ENCODE data around the gene NWD2. TPM values are rescaled to one million over a fixed set of nuclear protein-coding genes. Genes with fewer than 3 reads are reported as not detected.
A peak's percentile ranks its signal among the peaks of the same experiment; 100 is the strongest.

The NWD2 gene
- total RNA-seq, 8 experiments from 2014 or later: 0.13 to 9.3 (median 2.0) TPM

GRCh38 chr4:37415845-37416369 is 171.4 kb downstream of the NWD2 start:
- no peak for ATAC-seq (replicated peaks in 6 of 8)

GRCh38 chr4:37421614-37422013 is 177.1 kb downstream of the NWD2 start:
- ATAC-seq (replicated peaks in 6 of 8): no peak
- H3K4me3 ChIP-seq: no peak overlapping the region
- in situ Hi-C loops (cut with MboI; ENCODE audit: low pct_unique_long_range_greater_than_20kb in 2 of 9, low sequenced_read_pairs in 9 of 9, unreplicated experiment in 9 of 9): no loop called here
- H3K27ac ChIP-seq: no peak overlapping the region
- peaks cover 0 to 4% of the 10 kb centered on the region in 2 donors for H3K4me1 ChIP-seq (replicated peaks in 1 of 2)
- WGBS, 10 experiments: 28 to 100% (median 84%) methylated on average over 1 to 4 of the region's 4 CpGs

More at GRCh38 chr4:37415845-37416369, 171.4 kb downstream of the NWD2 start:
- H3K27ac ChIP-seq: no peak overlapping the region
- in situ Hi-C loops (cut with MboI; ENCODE audit: low pct_unique_long_range_greater_than_20kb in 2 of 9, low sequenced_read_pairs in 9 of 9, unreplicated experiment in 9 of 9): no loop called here
- H3K4me1 ChIP-seq (replicated peaks in 1 of 2): no peaks in the 10 kb centered on the region
- WGBS, 10 experiments: 40 to 100% (median 88%) methylated on average over 1 to 5 of the region's 5 CpGs; no CpG with 5 or more reads in 1 of the 10 experiments
- no peak overlapping the region for H3K4me3 ChIP-seq

GRCh38 chr4:37422102-37422501 is 177.6 kb downstream of the NWD2 start:
- Histone ChIP-seq H3K4me1 (replicated peaks in 1 of 2) (peaks cover 0 to 4% of the 10 kb centered on the region in 2 donors), H3K4me3 (no peak overlapping the region), H3K27ac (no peak overlapping the region)
- WGBS, 10 experiments: 21 to 94% (median 60%) methylated on average over 1 to 2 of the region's 2 CpGs; no CpG with 5 or more reads in 4 of the 10 experiments
- in situ Hi-C loops (cut with MboI; ENCODE audit: low pct_unique_long_range_greater_than_20kb in 2 of 9, low sequenced_read_pairs in 9 of 9, unreplicated experiment in 9 of 9): no loop called here
- ATAC-seq (replicated peaks in 6 of 8): no peak

- Histone ChIP-seq H3K4me3 (no peak overlapping the region), H3K27ac (no peak overlapping the region), H3K4me1 (replicated peaks in 1 of 2) (peaks cover 0 to 4% of the 10 kb centered on the region in 2 donors)
- 0 to 100% (median 72%) methylated on average over 1 to 2 of the region's 2 CpGs; no CpG with 5 or more reads in 2 of the 10 experiments for WGBS, 10 experiments
- in situ Hi-C loops (cut with MboI; ENCODE audit: low pct_unique_long_range_greater_than_20kb in 2 of 9, low sequenced_read_pairs in 9 of 9, unreplicated experiment in 9 of 9): no loop called here
- no peak for ATAC-seq (replicated peaks in 6 of 8)
These were observed 178.1 kb downstream of the NWD2 start for GRCh38 chr4:37422638-37423037.

GRCh38 chr4:37423310-37423709 is 178.8 kb downstream of the NWD2 start:
- peaks cover 0 to 4% of the 10 kb centered on the region in 2 donors for H3K4me1 ChIP-seq (replicated peaks in 1 of 2)
- no peak for ATAC-seq (replicated peaks in 6 of 8)
- in situ Hi-C loops (cut with MboI; ENCODE audit: low pct_unique_long_range_greater_than_20kb in 2 of 9, low sequenced_read_pairs in 9 of 9, unreplicated experiment in 9 of 9): no loop called here
- H3K4me3 ChIP-seq: no peak overlapping the region
- 0 to 87% (median 59%) methylated on average over 1 to 5 of the region's 5 CpGs; no CpG with 5 or more reads in 2 of the 10 experiments for WGBS, 10 experiments
- H3K27ac ChIP-seq: no peak overlapping the region

- no peak for ATAC-seq (replicated peaks in 6 of 8)
- in situ Hi-C loops (cut with MboI; ENCODE audit: low pct_unique_long_range_greater_than_20kb in 2 of 9, low sequenced_read_pairs in 9 of 9, unreplicated experiment in 9 of 9): no loop called here
These were observed 180.2 kb downstream of the NWD2 start for GRCh38 chr4:37424753-37425152.

GRCh38 chr4:37425857-37426256 is 181.3 kb downstream of the NWD2 start:
- WGBS, 10 experiments: 0 to 73% (median 31%) methylated on average over 1 to 2 of the region's 2 CpGs; no CpG with 5 or more reads in 2 of the 10 experiments
- H3K4me3 ChIP-seq: no peak overlapping the region
- ATAC-seq (replicated peaks in 6 of 8): no peak
- in situ Hi-C loops (cut with MboI; ENCODE audit: low pct_unique_long_range_greater_than_20kb in 2 of 9, low sequenced_read_pairs in 9 of 9, unreplicated experiment in 9 of 9): no loop called here
- H3K4me1 ChIP-seq (replicated peaks in 1 of 2): peaks cover 0 to 4% of the 10 kb centered on the region in 2 donors
- H3K27ac ChIP-seq: no peak overlapping the region

More at GRCh38 chr4:37424753-37425152, 180.2 kb downstream of the NWD2 start:
- Histone ChIP-seq H3K4me3 (no peak overlapping the region), H3K4me1 (replicated peaks in 1 of 2) (peaks cover 0 to 4% of the 10 kb centered on the region in 2 donors), H3K27ac (no peak overlapping the region)

GRCh38 chr4:37427193-37427592 is 182.7 kb downstream of the NWD2 start:
- in situ Hi-C loops (cut with MboI; ENCODE audit: low pct_unique_long_range_greater_than_20kb in 2 of 9, low sequenced_read_pairs in 9 of 9, unreplicated experiment in 9 of 9): no loop called here
- Histone ChIP-seq H3K4me1 (replicated peaks in 1 of 2) (peaks cover 0 to 4% of the 10 kb centered on the region in 2 donors), H3K27ac (no peak overlapping the region), H3K4me3 (no peak overlapping the region)
- 8 to 100% (median 92%) methylated on average over 2 of the region's 2 CpGs; no CpG with 5 or more reads in 3 of the 10 experiments for WGBS, 10 experiments
- no peak for ATAC-seq (replicated peaks in 6 of 8)

- in situ Hi-C loops (cut with MboI; ENCODE audit: low pct_unique_long_range_greater_than_20kb in 2 of 9, low sequenced_read_pairs in 9 of 9, unreplicated experiment in 9 of 9): no loop called here
These were observed 185.4 kb downstream of the NWD2 start for GRCh38 chr4:37429906-37430305.

GRCh38 chr4:37430718-37431416 is 186.3 kb downstream of the NWD2 start:
- H3K4me3 ChIP-seq: no peak overlapping the region
- no peak overlapping the region for H3K27ac ChIP-seq
- 14 to 96% (median 68%) methylated on average over 1 to 3 of the region's 3 CpGs; no CpG with 5 or more reads in 2 of the 10 experiments for whole genome bisulfite sequencing, 10 experiments
- H3K4me1 ChIP-seq (replicated peaks in 1 of 2): no peaks in the 10 kb centered on the region
- in situ Hi-C loops (cut with MboI; ENCODE audit: low pct_unique_long_range_greater_than_20kb in 2 of 9, low sequenced_read_pairs in 9 of 9, unreplicated experiment in 9 of 9): no loop called here
- peak in 1 of 8 experiments; percentile 41 for ATAC-seq (replicated peaks in 6 of 8)

More at GRCh38 chr4:37429906-37430305, 185.4 kb downstream of the NWD2 start:
- Histone ChIP-seq H3K4me1 (replicated peaks in 1 of 2) (peaks cover 0 to 4% of the 10 kb centered on the region in 2 donors), H3K27ac (no peak overlapping the region), H3K4me3 (no peak overlapping the region)
- ATAC-seq (replicated peaks in 6 of 8): no peak

GRCh38 chr4:37431417-37431743 is 186.8 kb downstream of the NWD2 start:
- Histone ChIP-seq H3K4me3 (no peak overlapping the region), H3K4me1 (replicated peaks in 1 of 2) (no peaks in the 10 kb centered on the region), H3K27ac (no peak overlapping the region)
- peak in 1 of 8 experiments; percentile 78 for ATAC-seq (replicated peaks in 6 of 8)
- WGBS, 10 experiments: 0 to 22% (median 0%) methylated on average over 1 of the region's 1 CpG; no CpG with 5 or more reads in 3 of the 10 experiments
- in situ Hi-C loops (cut with MboI; ENCODE audit: low pct_unique_long_range_greater_than_20kb in 2 of 9, low sequenced_read_pairs in 9 of 9, unreplicated experiment in 9 of 9): no loop called here

- ATAC-seq (replicated peaks in 6 of 8): peak in 1 of 8 experiments; percentile 12
- H3K4me3 ChIP-seq: no peak overlapping the region
- H3K27ac ChIP-seq: no peak overlapping the region
- H3K4me1 ChIP-seq (replicated peaks in 1 of 2): no peaks in the 10 kb centered on the region
- in situ Hi-C loops (cut with MboI; ENCODE audit: low pct_unique_long_range_greater_than_20kb in 2 of 9, low sequenced_read_pairs in 9 of 9, unreplicated experiment in 9 of 9): no loop called here
- 5 to 96% (median 66%) methylated on average over 3 of the region's 3 CpGs; no CpG with 5 or more reads in 1 of the 10 experiments for WGBS, 10 experiments
These were observed 189.9 kb downstream of the NWD2 start for GRCh38 chr4:37434469-37434868.

- no peak overlapping the region for H3K4me3 ChIP-seq
- no peak for ATAC-seq (replicated peaks in 6 of 8)
- no peak overlapping the region for H3K27ac ChIP-seq
- WGBS, 10 experiments: 14 to 100% (median 91%) methylated on average over 1 of the region's 1 CpG; no CpG with 5 or more reads in 3 of the 10 experiments
- H3K4me1 ChIP-seq (replicated peaks in 1 of 2): no peaks in the 10 kb centered on the region
- in situ Hi-C loops (cut with MboI; ENCODE audit: low pct_unique_long_range_greater_than_20kb in 2 of 9, low sequenced_read_pairs in 9 of 9, unreplicated experiment in 9 of 9): no loop called here
These were observed 192.0 kb downstream of the NWD2 start for GRCh38 chr4:37436546-37436945.

GRCh38 chr4:37437163-37437562 is 192.6 kb downstream of the NWD2 start:
- Histone ChIP-seq H3K27ac (no peak overlapping the region), H3K4me3 (no peak overlapping the region), H3K4me1 (replicated peaks in 1 of 2) (no peaks in the 10 kb centered on the region)
- WGBS, 10 experiments: 11 to 100% (median 69%) methylated on average over 1 to 4 of the region's 4 CpGs
- in situ Hi-C loops (cut with MboI; ENCODE audit: low pct_unique_long_range_greater_than_20kb in 2 of 9, low sequenced_read_pairs in 9 of 9, unreplicated experiment in 9 of 9): no loop called here
- ATAC-seq (replicated peaks in 6 of 8): no peak

All from motor neuron (in vitro differentiated cells).